Inflammatory macrophage (primary cell): ENCODE results near the gene BMP10.

Source experiments
- DNase-seq, 2 donors: peaks; one replicate each; pipeline ENCODE4 v3.0.0-alpha.2; 2020 to 2022

BMP10 gene

GRCh38 chr2:68849579-68850030 is 21.6 kb downstream of the BMP10 start:
- DNase-seq: no peak

DNA sequence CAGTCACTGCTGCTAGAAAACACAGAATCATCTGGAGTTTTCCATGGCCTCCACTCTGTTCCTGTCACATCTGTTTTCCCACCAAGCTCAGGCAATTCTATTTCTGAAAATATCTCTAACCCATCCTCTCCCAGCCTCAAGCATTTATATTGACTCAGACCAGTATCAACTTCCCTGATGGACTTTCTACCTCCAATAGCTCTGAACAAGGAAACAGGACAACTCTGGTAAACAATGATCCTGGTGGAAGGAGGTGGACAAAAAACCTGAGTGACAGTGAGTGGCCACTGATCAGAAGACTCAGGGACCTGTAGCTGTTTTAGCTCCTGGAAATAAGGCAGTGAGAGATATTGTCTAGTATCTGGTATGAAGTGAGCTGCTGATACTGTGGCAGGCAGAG is 23.4 kb downstream of the BMP10 start:
- DNase-seq: no peak

GRCh38 chr2:68846091-68846490 is 25.1 kb downstream of the BMP10 start:
- no peak for DNase-seq

DNA sequence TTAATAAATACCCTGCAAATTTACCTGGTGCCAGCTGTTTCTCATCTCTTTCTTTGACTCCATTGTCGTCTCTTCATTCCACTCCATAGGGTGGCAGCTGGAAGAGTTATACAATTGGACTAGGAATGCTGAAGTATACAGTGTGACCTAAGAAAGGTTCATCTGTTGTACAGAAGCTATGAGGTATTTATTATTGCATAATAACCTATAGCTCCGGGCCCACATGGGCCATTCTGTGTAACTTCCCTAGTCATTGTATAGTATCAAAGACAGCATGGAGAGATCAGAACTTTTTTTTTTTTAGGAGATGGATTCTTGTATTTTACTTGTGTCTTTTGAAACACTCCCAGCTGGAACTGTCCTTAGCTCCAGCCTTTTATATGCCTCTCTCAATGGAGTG is 26.2 kb downstream of the BMP10 start:
- peak in 1 of 2 donors; percentile 16 for DNase-seq

DNA sequence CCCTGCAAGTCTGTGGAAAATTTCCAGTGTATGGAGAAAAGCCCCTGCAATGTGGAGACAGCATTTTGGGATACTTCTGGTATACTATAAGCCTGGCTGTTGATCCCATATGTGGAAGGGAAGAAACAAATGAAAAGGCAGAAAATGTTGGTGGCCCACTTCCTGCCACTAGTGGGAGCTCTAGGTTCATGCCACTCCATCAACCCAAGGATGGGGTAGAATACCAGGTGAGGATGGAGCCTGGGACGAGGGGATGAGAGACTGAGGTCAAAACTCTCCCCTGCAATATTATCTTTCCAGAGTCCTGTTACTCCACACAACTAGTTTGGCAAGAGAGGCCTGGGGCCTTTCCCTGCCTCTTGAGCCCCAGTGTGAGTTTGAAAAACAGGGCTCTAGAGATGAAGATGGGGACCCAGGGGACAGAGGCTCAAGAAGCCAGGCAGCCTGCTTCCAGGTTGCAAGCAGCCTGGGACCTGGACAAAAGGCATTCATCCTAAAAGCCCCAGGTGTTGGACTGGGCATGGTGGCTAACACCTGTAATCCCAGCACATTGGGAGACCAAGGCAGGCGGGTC is 31.9 kb downstream of the BMP10 start:
- peak; percentile 47 to 51 for DNase-seq

DNA sequence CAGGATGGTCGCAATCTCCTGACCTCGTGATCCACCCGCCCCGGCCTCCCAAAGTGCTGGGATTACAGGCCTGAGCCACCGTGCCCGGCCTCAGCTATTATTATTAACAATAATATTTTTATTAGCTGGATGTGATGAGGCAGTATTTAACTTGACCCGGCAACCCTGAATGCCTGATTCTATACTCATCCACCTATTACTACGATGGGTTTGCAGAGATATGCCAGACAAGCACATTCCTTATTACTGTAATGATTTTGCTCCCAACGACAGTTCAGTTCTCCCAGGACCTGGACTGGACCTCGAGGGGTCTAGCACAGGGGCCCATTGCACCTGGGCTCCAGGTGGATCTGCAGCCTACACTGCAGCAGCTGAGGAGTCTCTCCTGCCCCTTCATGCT is 32.6 kb downstream of the BMP10 start:
- DNase-seq: no peak

DNA sequence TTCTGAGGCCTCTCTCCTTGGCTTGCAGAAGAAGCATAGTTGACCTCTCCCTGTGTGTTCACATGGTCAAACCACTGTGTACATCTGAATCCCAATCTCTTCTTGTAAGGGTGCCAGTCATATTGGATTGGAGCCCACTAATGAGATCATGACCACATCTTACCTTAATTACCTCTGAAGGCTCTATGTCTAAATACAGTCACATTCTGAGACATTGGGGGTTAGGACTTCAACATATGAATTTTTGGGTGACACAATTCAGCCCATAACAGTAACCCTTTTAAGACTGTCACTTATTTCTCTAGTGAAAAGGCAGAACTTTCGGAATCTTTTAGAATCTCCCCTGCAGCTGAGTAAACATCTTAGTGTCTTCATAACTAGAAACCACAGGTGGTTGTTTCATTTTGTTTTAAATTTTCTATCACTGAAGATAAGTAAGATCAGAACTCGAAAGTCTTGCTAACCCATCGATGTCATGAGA is 33.3 kb downstream of the BMP10 start:
- DNase-seq: no peak

DNA sequence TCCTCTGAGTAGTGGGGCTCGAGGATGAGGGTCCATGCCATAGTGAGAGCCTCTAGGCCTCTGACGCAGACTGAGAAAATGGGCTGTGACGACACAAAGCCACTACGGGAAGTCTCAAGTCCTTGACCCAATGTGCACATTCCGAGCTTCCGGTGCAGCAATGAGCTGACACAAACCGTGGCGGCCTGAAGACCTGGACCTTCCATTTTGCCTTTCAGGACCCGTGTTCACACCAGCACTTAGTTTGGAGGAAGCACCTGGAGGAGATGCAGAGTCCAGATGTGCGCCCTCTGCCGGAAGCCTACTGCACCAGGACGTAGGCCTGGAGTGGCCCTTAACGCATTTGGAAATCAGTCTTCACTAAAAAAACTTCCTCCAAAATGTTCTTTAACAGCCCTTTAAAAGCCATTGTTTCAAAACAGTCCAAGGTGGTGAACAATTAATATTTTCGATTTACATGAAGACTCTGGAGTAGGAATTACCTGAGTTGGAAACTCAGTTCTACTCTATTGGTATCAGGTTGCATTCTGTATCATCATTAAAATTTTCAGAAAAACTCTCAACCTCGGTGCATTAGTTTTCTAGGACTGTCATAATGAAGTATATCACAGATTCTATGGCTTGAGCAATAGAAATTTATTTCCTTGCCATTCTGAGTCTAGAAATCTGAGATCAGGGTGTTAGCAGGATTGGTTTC is 33.9 kb downstream of the BMP10 start:
- DNase-seq: peak; percentile 81 to 82

DNA sequence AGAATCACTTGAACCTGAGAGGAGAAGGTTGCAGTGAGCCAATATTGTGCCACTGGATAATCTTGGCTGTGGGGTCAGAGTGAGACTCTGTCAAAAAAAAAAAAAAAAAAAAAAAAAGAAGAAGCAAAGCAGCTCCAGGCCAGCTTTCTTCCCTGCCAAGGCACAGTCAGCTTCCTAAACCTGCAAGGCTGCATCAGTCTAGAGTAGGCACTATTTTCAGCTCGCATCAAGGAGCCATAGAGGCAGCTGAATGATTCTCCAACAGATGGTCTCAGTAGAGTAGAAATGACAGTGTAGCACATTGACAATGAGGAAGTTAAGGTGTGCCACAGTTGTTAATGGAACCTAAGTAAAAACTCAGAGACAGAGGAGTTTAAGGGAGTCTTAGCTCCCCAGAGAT is 35.6 kb downstream of the BMP10 start:
- DNase-seq: peak; percentile 57 to 78

DNA sequence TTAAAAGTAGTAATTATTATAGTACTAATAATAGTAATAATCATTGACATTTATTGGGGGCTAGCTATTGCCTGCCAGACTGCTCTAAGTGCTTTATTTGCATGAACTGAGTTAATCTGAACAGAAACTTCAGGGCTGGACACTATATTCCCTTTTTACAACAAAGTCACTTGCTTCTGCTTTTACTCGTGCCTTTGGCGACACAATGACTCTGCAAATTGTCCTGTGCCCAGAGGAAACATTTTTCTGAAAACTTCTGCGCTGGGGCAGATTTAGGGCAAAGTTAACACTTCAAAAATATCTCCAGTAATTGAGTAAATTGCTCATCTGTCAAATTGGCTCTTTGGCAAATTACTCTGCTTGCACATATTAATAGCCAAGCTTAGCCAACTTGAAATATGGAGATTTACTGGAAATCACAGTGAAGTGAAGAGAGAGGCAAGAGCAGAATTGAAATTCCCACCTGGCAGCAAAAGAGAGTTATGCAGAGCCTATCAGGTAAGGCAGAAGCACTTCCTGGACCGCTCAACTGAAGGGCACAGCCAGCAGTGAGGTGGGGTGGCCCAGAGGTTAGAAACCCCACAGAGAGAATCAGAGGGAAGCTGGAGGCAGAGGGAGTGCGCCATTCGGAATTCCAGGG is 36.3 kb downstream of the BMP10 start:
- peak; percentile 73 to 82 for DNase-seq

- DNase-seq: peak in 1 of 2 donors; percentile 7
Observed at GRCh38 chr2:68833162-68833561, 38.0 kb downstream of the BMP10 start.

DNA sequence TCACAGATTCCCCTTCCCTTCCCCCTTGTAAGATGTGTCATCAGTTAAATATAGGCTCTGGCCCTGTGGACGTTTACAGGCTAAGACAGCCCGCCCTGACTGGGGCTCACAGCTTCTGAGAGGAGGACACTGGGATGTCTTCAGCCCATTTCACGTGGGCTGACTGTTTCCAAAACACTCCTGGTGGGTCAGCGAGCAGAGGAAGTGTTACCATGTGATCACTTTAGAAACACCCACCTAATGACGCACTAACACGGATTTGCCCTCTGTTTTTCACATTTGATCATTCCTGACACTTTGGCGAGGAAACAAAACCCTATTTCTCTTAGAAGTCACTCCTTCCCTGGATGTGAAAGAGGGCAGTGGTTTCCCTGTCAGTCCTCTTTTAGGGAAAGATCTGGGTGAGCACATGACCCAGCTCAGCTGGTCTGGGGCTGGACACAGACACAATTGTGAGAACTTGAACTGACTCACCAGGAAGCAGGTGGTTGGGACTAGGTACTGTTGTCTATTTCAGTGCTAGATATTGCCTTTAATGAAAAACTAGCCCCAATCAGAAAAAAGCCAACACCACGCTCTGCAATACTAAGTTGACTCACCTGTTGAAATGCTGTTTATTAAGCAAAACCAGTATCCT is 38.8 kb downstream of the BMP10 start:
- DNase-seq: peak; percentile 97 to 99

DNA sequence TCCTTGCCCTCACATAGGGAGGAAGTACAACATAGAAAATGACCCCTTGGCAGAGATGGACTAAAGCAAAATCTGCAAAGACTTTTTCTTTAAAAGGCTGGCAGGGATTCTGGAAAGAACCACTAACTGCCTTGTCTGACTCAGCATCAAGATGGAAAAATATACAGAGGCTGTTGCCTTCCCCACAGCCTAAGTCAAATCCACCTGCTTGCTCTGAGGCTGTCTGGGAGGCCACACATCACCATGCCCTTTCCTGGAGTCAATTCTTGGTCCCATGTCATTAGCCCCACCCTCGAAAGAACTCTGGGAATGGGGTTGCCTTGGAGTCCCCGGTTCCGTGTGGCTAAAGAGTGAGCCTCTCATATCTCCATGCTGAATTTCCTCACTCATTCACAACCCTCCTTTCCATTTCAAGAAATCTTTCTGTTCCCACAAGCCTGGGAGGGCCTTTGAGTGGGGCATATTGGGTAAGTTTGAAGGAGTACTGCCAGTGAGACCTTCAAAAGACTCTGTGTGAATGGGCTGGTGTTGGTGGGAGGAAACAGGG is 39.4 kb downstream of the BMP10 start:
- DNase-seq: no peak

GRCh38 chr2:68829749-68830148 is 41.4 kb downstream of the BMP10 start:
- DNase-seq: no peak

- peak; percentile 96 to 97 for DNase-seq
Observed at GRCh38 chr2:68828887-68829708, 42.1 kb downstream of the BMP10 start.

GRCh38 chr2:68827666-68828065 is 43.5 kb downstream of the BMP10 start:
- DNase-seq: no peak

GRCh38 chr2:68825866-68826265 is 45.3 kb downstream of the BMP10 start:
- DNase-seq: peak; percentile 35 to 55

DNA sequence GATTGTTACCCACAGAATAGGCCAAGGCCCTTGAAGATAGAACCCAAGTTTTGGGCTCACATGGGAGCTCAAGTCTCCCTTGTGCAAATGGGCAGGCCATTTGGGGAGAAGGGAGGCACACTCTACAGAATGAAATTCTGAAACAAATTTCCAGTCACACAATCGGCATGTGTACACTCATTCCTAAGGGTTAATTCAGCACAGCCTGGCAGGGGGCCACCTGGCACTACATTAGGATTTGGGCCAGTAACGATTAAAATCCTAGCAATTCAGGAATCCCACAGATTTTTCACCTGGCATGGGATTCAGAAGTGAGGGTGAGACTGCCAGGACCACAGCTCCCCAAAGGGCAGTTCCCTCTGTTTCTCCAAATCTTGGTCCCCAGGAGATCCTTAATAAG is 46.4 kb downstream of the BMP10 start:
- no peak for DNase-seq

DNA sequence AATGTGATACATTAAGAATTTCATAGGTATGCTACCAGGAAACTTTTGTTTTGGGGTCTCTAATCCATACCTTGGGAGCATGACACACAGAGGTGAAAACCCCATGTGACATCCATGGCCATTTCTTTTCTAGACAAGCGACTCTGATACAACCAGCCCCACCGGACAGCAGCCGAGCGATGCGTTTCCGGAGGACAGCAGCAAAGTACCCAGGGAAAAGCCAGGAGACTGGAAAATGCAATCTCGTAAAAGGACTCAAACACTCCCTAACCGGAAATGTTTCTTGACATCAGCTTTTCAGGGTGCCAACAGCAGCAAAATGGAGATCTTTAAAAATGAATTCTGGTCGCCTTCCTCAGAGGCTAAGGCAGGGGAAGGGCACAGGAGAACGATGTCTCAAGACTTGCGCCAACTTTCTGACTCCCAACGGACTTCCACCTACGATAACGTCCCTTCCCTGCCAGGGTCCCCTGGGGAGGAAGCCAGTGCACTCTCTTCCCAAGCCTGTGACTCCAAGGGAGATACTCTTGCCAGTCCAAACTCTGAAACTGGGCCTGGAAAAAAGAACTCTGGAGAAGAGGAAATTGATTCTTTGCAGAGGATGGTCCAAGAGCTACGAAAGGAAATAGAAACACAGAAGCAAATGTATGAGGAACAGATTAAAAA is 48.9 kb downstream of the BMP10 start:
- DNase-seq: no peak

- DNase-seq: no peak
Observed at GRCh38 chr2:68819556-68819955, 51.6 kb downstream of the BMP10 start.

DNA sequence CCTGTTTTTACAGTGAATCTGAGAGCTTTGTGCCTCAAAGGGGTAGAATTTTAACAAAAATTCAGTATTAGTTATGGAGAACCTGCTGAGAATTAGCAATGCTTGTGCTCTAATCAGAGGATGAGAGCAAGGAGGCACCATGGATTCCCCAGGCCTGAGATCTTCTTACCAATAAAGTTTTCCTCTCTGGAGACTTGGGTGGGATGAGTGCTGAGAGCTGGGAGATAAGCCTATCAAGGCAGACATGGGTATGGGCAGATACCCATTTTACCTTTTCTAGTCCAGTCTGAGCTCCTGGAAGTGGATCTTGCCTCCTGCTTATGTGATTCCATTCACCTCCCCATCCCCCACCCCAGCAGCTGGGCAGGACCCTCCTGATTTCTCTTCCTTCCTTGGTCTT is 53.9 kb downstream of the BMP10 start:
- no peak for DNase-seq
